ENCODE results near the gene TSHZ1.

TSHZ1 gene

GRCh38 chr18:75229437-75229836 is 18.8 kb downstream of the TSHZ1 start (continued):
- TF ChIP-seq ZNF518A (tag by site-specific recombination; conservative IDR thresholded peaks at IDR 0.05; ENCODE audit: low read depth), result no peak

GRCh38 chr18:75230163-75231052 is 19.8 kb downstream of the TSHZ1 start:
- no peaks in the 10 kb centered on the region for H3K36me3 ChIP-seq (ENCODE audit: control insufficient read depth in 2 of 2, insufficient read depth in 1 of 2, low read length in 2 of 2)
- POLR2A ChIA-PET, result interaction anchor here (0.8 kb wide), 1 partner anchor 20 kb away, joined by 5 read pairs; the partner anchor contains the start of gene TSHZ1
- no peaks in the 10 kb centered on the region for H3K9me3 ChIP-seq (ENCODE audit: control insufficient read depth, insufficient read depth, low read depth, low read length)
- TF ChIP-seq ZNF202 (tag by site-specific recombination; IDR thresholded peaks at IDR 0.05; ENCODE audit: borderline replicate concordance), result no peak
- TF ChIP-seq KLF16 (tag by site-specific recombination; IDR thresholded peaks at IDR 0.05), result no peak
- no peak for TF ChIP-seq ZBTB8A (tag by site-specific recombination; IDR thresholded peaks at IDR 0.05)
- no peak for TF ChIP-seq IKZF3 (tag by site-specific recombination; IDR thresholded peaks at IDR 0.05)
- TF ChIP-seq OSR2 (tag by site-specific recombination; IDR thresholded peaks at IDR 0.05), result no peak
- TF ChIP-seq CTCF (tag by site-specific recombination; IDR thresholded peaks at IDR 0.05), result no peak
- no peak for TF ChIP-seq ZNF132 (tag by site-specific recombination; IDR thresholded peaks at IDR 0.05; ENCODE audit: borderline replicate concordance)
- no peak for TF ChIP-seq ZNF24 (tag by site-specific recombination; IDR thresholded peaks at IDR 0.05)
- no peak for TF ChIP-seq ZBTB26 (tag by site-specific recombination; optimal IDR thresholded peaks at IDR 0.05)
- TF ChIP-seq ZNF416 (tag by site-specific recombination; IDR thresholded peaks at IDR 0.05), result no peak
- no peak overlapping the region for H3K4me3 ChIP-seq (ENCODE audit: low read depth, low read length)
- peaks cover 29% of the 10 kb centered on the region for H3K4me1 ChIP-seq (ENCODE audit: control insufficient read depth, insufficient read depth, low read length)
- H3K27ac ChIP-seq (ENCODE audit: extremely low read depth, low read depth, low read length), result no peak overlapping the region
- CTCF ChIA-PET, result no interaction called here

GRCh38 chr18:75231053-75231406 is 20.4 kb downstream of the TSHZ1 start:
- Histone ChIP-seq H3K27ac (ENCODE audit: extremely low read depth, low read depth, low read length) (no peak overlapping the region), H3K36me3 (ENCODE audit: control insufficient read depth in 2 of 2, insufficient read depth in 1 of 2, low read length in 2 of 2) (peaks cover 0 to 4% of the 10 kb centered on the region in 2 experiments; a peak in 1 of 3 replicates), H3K4me1 (ENCODE audit: control insufficient read depth, insufficient read depth, low read length) (peaks cover 29% of the 10 kb centered on the region), H3K4me3 (ENCODE audit: low read depth, low read length) (no peak overlapping the region), H3K9me3 (ENCODE audit: control insufficient read depth, insufficient read depth, low read depth, low read length) (no peaks in the 10 kb centered on the region)
- CTCF ChIA-PET, result no interaction called here
- POLR2A ChIA-PET, result interaction anchor here (0.8 kb wide), 1 partner anchor 20 kb away, joined by 5 read pairs; the partner anchor contains the start of gene TSHZ1
- TF ChIP-seq ZNF518A (tag by site-specific recombination; conservative IDR thresholded peaks at IDR 0.05; ENCODE audit: low read depth) (no peak), ZNF791 (tag by site-specific recombination; IDR thresholded peaks at IDR 0.05) (no peak), YY2 (tag by site-specific recombination; IDR thresholded peaks at IDR 0.05) (no peak), ZFHX2 (tag by site-specific recombination; conservative IDR thresholded peaks at IDR 0.05) (0 out of 2 replicates have a peak, but pooled peaks have one; percentile 30), ZNF121 (tag by site-specific recombination; IDR thresholded peaks at IDR 0.05) (no peak), ZNF843 (tag by site-specific recombination; IDR thresholded peaks at IDR 0.05) (no peak), HOXC10 (CRISPR knock-in tag; IDR thresholded peaks at IDR 0.05) (no peak), ZNF169 (tag by site-specific recombination; IDR thresholded peaks at IDR 0.05) (no peak), ZNF423 (tag by site-specific recombination; IDR thresholded peaks at IDR 0.05) (no peak), ZNF174 (tag by site-specific recombination; IDR thresholded peaks at IDR 0.05) (no peak)

All from HEK293 (cell line).